GM18870 (cell line): Measurements from ENCODE around the gene ZG16B.

Experiments used
- ATAC-seq: cut with Tn5 transposase; IDR thresholded peaks from one replicate; pipeline ENCODE4 v1.9.1; 2021; ENCODE audit warnings: moderate library complexity; ENCODE audit not compliant: unreplicated experiment

ZG16B gene

DNA sequence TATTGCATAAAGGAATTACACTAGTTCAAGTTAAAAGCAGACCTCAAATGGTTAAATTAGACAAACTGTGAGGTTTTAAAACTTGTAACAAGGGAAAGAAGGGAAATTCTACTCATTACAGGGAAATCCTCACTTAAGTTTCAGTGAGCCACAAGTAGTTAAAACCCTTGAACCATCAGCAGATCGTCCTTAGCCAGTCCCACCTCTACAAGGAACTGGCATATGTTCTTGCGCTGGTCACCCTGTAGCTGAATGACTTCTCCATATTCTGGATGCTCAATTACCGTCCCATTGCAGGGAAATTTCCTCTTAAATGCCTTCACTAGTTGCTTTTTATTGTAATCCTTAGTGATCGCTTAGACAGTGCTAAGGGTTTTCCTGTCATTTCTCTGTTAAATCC lies 7.6 kb upstream of the ZG16B start:
- no peak for ATAC-seq

DNA sequence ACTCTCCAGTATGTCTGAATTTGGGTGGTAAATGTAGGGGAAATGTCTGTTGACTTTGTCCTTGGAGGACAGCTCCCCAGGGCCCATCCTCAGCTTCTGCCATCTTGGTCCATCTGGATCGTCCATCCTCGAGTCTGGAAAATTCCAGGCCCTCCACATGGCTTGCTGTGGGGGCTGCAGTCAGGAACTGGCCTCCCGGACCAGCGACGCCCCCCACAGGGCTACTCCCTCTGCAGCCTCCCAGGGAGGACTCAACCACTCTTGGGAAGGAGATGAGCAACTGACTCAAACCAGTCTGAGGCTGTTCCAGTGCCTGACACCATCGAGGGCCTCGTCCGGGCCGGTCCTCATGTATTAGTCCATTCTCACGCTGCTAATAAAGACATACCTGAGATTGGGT lies 5.5 kb upstream of the ZG16B start:
- ATAC-seq = no peak

DNA sequence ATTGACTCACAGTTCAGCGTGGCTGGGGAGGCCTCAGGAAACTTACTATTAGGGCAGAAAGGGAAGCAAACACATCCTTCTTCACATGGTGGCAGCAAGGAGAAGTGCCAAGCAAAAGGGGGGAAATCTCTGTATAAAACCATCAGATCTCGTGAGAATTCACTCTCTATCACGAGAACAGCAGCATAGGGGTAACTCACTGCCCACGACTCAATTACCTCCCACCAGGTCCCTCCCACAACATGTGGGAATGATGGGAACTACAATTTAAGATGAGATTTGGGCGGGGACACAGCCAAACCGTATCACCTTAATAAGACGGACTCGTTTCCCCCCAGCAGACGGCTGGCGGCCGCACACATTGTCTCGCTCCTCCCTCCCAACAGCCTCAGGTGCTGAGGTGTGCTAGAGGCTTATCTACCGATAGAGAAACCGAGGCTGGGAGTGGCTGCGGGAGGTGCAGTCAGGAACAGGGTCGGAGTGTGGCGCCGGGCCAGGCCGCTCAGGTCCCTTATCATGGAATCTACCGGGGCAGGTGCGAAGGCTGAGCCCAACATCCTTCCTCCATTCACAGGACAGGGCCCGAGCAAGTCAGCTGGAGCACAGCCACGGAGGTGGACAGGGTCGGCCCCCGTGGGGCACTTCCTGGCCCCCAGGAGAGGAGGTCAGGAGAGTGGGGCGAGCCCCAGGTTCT lies 4.9 kb upstream of the ZG16B start:
- no peak for ATAC-seq

DNA sequence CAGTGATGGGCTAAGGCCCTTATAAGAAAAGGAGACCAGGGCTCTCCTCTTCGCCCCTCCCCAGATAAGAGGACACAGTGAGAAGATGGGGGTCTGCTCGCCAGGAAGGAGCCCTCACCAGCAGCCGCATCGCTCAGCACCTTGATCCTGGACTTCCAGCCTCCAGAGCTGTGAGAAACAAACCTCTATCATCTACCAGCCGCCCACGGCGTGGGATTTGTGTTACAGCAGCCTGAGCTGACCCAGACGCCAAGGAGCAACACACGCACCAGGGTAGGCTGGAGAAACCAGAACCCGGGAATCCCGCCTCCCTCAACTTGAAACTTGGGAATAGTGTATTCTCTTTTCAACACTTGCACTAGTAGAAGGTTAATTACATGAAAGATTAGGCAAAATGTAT lies 4.2 kb upstream of the ZG16B start:
- ATAC-seq = no peak

DNA sequence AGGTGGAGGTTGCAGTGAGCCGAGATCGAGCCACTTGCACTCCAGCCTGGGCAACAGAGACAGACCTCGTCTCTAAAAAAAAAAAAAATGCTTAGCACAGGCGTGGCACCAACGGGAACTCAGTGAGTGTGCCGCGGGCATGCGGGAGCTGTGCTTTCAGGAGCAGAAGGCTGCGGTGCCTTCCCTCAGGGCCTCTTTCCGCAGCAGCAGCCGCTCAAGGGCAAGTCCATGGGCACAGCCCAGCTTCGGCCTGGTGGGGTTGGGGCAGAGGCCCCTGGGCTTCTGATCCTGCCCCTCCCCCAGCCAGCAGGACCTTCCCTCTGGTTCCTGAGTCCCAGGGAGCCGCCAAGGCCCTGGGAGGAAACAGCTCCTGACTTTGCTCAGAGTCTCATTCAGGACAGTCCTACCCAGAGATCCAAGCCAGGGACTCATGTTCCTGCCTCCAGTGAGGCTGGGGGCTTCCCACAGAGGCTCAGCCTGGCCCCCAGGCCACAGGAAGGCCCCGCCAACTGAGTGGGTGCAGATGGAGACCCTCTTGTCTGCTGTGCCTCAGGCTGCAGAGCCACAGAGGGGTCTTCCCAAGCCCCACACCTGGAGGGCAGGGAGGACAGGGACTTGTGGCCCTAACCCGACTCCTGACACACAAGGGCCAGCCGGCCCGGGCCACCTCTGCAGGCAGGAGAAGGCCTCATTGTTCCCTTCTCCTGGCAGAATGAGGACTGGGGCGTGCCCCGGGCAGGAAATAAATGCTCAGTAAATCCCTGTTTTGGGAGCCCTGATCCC lies 3.3 kb upstream of the ZG16B start:
- ATAC-seq = no peak

DNA sequence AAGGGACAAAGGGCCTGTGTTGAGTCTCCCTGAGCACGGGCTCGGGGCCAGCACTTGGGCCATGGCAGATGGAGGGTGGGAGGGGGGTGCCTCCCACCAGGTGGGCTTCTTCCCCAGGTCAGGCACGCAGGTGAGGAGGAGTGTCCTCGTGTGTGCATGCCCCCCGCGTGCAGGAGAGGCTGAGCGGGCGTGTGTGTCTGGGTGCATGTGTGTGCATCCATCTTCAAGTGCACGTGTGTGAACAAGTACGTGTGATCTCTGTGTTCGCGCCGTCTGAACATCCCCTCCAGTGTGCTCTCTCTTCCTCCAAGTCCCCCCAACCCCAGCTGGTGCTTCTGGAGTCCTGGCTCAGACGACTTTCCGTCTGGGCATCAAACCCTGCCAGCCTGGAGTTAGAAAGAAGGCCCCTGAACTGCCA lies 2.7 kb upstream of the ZG16B start:
- no peak for ATAC-seq

DNA sequence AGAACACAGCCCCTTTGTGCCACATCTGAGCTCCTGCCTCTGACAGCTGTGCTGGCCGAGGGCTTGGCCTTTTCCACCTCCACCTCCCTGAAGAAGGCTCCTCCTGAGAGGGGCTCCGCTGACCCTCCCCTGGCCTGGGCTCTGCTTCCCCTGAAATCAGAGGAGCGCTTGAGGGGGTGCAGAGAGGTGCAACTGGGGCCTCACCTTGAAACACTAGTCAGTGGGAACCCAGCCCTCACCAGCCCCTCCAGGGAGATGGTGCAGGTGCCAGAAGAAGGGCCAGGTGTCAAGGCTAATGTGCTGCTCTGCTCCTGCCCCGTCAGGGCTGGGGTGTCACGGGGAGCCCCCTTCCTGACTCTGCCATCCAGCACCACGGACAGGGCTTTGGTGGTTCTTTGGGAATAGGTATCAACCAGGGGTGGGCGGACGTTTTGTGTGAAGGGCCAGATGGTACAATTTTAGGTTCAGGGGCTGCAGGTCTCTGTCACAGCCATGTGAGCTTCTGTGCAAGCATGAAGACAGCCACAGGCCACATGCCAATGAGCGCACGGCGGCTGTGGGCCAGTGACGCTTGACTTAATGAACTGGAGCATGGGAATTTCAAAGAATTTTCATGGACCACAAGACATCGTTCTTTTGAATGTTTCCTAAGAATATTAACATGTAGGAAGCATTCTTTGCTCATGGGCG lies 2.1 kb upstream of the ZG16B start:
- no peak for ATAC-seq

DNA sequence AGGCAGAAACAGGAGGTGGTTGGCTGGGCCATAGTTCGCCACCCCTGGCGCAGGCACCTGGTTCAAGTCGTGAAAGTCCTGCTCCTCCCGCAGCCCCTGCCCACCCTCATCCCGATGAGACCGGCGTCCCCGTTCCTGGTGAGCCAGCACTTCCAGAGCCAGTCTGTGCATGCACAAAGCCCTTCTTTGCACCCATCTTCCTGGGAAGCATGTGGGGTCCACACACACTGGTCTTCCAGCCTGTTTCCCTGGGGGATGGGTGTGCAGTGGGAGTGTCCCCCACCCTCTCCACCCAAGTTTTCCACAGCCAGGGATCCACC lies 1.6 kb upstream of the ZG16B start:
- ATAC-seq = no peak

DNA sequence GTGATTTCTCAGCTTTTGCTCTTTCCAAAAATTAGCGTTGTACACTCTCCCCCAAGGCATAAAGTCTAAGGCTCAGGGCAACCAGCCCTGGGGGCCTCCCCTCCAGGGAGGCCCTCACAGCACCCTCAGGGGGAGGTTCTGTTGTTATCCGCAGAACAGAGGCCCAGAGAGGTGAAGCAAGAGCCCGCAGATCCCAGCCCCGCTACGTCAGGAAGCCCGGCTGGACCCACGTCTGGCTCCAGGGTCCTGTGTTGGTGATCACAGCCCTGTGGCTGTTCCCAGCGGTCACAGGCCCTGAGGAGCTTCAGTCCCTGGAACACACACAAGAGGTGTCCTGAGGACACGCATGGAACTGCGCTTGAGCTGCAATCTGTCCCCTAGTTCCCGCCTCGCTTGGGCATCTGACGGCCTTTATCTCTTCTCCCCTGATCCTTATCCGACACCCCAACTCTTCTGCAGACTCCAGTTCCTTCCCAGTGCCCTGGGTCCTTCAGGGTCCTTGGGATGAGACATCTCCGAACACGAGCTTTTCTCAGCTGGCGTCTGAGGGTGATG lies 1.1 kb upstream of the ZG16B start:
- ATAC-seq = no peak

DNA sequence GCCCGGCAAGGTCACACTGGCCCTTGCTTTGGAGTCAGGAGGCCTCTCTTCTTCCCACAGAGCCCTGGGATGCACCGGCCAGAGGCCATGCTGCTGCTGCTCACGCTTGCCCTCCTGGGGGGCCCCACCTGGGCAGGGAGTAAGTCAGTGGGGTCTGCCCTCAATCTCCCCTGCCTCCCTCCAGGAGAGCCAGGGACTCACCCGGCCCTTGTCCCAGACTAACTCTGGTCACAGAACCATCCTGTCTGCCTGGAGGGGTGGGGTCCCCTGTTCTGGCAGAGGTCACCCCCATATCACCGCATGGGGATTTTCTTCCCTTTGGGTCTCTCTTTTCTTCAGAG lies 222 bp downstream of the ZG16B start:
- ATAC-seq = no peak

DNA sequence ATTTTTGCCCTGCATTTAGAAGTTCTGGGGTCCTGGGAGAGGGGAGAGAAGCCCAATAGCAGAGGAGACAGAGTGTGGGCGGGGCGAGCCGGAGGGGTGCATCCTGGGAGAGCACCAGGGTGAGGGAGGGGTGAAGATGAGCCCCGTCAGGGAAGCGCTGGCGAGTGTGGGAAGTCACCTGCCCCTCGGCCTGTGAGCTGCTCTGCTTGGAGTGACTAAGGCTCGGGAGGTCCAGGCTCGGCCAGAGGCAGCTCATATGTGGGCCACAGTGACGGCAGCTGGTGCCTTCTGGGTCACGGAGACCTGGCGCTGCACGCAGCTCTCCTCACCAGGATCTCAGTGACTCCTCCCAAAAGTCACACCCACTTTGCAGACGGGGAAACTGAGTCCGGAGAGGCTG lies 1.1 kb downstream of the ZG16B start:
- no peak for ATAC-seq

DNA sequence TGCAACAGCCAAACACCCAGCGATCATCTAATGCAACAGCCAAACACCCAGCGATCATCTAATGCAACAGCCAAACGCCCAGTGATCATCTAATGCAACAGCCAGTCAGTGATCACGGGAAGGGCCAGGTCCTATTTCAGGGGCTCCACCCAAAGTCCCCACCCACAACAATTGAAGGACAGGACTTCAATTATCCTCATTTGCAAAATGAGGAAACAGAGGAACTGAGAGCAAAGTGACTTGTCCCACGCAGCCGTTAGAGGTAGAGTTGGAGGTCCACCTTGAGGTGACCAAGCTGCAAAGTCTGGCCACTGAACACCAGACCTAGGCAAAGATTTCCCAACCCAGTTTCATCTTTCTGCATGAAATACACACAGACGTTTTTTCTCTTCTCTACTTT lies 3.7 kb downstream of the ZG16B start:
- ATAC-seq = no peak

DNA sequence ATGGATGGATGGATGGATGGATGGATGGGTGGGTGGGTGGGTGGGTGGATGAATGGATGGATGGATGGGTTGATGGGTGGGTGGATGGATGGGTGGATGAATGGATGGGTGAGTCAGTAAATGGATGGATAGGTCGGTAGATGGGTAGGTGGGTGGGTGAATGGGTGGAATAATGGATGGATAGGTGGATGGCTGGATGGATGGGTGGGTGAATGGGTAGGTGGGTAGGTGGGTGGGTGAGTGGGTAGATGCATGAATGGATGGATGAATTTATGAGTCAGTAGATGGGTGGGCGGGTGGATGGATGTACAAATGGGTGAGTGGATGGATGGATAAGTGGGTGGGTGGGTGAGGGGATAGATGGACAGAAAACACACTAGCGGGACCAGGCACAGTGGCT lies 4.9 kb downstream of the ZG16B start:
- ATAC-seq = no peak

DNA sequence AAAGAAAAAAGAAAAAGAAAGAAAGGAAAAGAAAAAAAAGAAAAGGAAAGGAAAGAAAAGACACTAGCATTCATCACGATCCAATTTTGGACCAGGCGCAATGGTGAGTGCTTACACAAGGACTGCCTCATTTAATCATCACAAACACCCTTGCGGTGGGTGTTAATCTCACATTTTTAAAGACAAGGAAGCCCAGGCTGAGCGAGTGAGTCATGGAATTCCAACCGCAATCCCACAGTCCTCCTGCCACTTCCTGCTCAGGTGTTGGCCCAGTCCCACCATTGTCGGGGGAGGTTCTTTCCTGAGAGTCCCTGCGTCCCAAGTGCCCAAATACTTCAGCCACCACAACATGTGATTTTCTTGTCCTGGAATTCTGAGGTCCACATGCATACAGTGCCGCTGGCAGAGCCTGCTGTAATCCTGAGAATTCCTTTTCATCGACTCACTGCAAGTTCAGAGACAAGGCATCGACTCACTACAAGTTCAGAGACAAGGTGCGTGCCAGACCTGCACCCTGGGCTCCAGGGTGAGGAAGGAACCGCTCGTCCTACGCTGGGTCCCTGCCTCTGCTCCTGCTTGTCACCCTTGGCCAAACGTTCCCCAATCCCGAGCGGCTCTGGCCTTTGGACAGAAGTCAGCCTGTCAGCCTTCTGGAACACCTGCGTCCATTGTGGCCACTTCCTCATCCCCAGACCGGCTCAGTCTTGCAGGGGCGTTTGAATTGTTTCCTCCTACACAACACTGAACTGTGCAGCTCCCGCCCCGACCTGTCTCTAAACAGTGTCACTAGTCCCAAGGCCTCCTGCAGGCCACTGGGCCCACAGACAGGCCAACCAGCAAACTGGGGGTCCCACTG lies 5.8 kb downstream of the ZG16B start:
- ATAC-seq = no peak

DNA sequence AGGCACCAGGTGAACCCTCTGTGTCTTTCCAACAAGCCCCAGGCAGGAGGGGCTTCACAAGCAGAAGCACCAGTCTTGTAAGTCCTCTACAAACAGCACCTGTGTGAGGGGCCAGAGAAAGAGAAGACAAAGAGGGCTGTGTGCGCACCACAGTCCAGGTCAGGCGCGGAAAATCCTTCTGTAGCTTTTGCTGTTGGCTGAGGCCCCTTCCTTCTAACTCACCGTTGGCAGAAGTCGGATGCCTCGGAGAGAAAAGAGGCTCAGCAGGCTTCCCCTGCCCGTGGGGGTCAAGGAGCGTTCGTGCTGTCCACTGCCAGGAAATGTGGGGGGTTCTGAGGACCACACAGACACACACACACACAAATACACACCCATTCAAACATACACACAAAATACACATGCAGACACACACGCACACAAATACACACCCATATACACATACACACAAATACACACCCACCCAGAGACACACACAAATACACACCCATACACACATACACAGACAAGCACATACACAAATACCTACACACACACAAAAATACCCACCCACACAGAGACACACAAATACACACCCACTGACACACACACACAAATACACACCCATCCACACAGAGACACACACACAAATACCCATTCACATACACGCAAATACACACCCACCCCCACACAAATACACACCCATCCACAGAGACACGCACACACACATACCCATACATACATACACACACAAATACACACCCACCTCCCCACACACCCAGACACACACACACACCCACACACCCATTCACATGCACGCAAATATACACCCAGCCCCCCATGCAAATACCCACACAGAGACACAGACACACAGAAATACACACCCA lies 6.8 kb downstream of the ZG16B start:
- ATAC-seq = no peak

DNA sequence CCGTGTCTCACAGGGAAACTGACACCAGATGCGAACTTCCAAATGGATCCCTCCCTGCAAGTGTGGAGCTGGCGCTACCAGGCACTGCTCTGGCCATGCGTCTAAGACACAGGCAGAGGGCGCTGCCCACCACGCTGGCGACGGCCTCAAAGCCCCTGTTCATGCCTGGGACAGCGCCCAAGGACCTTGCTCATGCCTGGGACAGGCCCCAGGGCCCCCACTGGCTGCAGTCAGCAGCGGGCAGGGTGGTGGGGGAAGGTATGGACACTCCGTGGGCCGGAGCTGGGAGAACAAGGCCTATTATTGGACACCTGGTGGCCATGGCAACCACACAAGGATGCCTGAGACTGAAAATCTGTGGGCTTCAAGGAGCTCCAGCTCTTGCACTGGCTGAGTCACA lies 8.8 kb downstream of the ZG16B start:
- no peak for ATAC-seq

DNA sequence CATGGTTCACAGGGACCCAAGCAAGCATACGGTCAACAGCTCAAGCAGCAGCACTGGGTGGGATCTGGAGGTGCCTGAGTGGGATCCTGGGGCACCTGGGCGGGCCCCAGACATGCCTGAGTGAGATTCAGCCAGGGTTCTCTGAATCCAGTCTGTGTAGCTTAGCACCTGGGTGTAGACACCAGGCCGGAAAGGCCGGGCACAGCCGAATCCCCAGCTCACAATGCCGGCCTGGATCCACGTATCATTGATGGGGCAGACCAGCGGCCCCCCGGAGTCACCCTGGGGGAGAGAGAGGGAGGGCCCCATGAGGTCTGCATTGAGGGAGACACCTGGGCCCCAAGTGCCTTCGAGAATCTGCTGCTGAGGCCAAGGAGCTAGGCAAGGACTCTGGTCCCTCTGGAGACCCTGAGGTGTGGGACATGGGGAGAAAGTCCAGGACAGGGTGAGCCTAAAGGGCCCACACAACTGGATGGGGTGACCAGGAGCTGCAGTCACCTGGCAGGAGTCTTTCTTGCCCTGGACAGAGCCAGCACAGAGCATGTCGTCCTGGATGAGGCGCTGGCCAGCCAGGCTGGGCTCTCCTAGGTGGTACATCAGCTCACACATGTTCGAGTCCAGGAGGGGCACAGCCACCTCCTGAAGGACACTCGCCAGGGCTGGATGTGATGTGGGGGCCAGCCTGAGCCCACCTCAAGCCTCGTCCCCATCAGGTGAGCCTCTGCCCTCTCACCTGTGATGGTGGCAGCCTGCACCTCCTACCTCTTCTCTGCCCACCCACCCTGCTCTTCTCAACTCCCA lies 9.7 kb downstream of the ZG16B start:
- ATAC-seq = no peak

DNA sequence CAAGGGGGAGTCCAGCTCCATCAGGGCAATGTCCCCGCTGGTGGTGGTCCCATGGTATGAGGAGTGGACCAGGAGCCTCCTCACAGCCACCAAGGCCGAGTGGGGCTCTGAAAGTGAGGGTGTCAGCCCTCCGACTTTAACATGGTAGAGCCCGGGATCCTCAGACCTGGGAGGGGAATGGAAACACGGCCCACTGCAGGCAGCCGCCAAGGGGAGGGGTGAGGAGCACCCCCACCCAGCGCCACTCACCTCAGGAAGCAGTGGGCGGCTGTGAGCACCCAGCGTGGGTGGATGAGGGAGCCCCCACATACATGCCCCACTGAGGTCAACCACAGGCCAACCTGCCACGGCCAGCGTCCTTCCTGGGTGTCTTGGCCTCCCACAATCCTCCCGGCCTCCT lies 10.8 kb downstream of the ZG16B start:
- ATAC-seq = no peak

DNA sequence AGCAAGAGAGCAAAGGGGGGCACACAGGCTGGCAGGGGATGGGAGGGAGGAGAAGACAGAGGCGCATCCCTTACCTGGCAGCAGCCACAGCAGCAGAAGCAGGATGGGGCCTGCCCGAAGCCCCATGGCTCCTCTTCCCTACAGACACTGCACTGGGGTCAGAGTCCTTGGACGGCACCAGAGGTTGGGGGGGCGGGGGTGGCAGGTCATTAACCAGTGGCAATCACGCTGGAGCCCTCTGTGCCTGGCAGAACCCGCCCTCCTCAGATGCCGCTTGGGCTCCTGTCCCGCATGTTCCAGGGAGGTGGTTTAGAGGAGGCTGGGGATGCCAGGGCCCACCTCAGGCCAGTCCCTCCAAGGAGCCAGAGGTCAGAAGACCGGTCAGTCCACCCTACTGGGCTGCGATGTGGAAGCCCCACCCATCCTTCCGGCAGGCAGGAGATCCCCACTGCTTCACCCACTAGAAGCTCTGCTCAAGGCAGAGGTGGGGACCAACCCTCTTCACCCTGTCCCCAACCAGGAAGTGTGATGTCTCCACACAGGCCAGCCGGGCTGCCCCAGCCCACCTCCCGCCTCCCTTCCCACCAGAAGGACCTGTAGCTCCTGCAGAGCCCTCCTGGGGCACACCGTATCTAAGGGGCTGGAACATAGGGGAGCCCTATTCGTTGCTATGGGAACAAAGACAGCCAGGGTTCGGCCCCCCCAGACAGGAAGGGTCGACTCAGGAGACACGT lies 11.7 kb downstream of the ZG16B start:
- ATAC-seq = no peak
